Activated CD8-positive, alpha-beta memory T cell treated with anti-CD3 and anti-CD28 coated beads, Interleukin-2, amount 50 U/mL, for 1 hour (primary cell): Measurements from ENCODE around the gene SPEN.
A peak's percentile ranks its signal among the peaks of the same experiment; 100 is the strongest.

Experiments used
- DNase-seq: peaks from one replicate; pipeline ENCODE4 v3.0.0-alpha.2; 2020; ENCODE audit errors: extremely low read depth

Gene SPEN

GRCh38 chr1:15946571-15947381 lies 99.3 kb downstream of the SPEN start:
- DNase-seq = no peak

- no peak for DNase-seq
These were observed 100.0 kb downstream of the SPEN start for GRCh38 chr1:15947382-15948090.

GRCh38 chr1:15948091-15948591 lies 100.6 kb downstream of the SPEN start:
- DNase-seq = no peak

- no peak for DNase-seq
These were observed 101.3 kb downstream of the SPEN start for GRCh38 chr1:15948595-15949452.

GRCh38 chr1:15949453-15950245 lies 102.1 kb downstream of the SPEN start:
- peak; percentile 89 for DNase-seq

GRCh38 chr1:15950302-15950701 lies 102.8 kb downstream of the SPEN start:
- no peak for DNase-seq

- DNase-seq = peak; percentile 55
These were observed 103.3 kb downstream of the SPEN start for GRCh38 chr1:15950763-15951295.

GRCh38 chr1:15951341-15952153 lies 104.0 kb downstream of the SPEN start:
- no peak for DNase-seq

GRCh38 chr1:15952317-15953258 lies 105.1 kb downstream of the SPEN start:
- DNase-seq = no peak

- no peak for DNase-seq
These were observed 105.8 kb downstream of the SPEN start for GRCh38 chr1:15953294-15953771.

- no peak for DNase-seq
These were observed 106.3 kb downstream of the SPEN start for GRCh38 chr1:15953791-15954241.

GRCh38 chr1:15954316-15954715 lies 106.8 kb downstream of the SPEN start:
- DNase-seq = no peak

GRCh38 chr1:15955552-15955951 lies 108.0 kb downstream of the SPEN start:
- DNase-seq = no peak

- no peak for DNase-seq
These were observed 108.6 kb downstream of the SPEN start for GRCh38 chr1:15956150-15956549.

GRCh38 chr1:15957221-15958095 lies 110.0 kb downstream of the SPEN start:
- no peak for DNase-seq

GRCh38 chr1:15958111-15958510 lies 110.6 kb downstream of the SPEN start:
- DNase-seq = no peak

- DNase-seq = no peak
These were observed 111.3 kb downstream of the SPEN start for GRCh38 chr1:15958793-15959192.

GRCh38 chr1:15959424-15959823 lies 111.9 kb downstream of the SPEN start:
- no peak for DNase-seq
